GM21825 (cell line): Measurements from ENCODE around the gene SLX9.

Source experiments
- ATAC-seq: cut with Tn5 transposase; IDR thresholded peaks from one replicate; pipeline ENCODE4 v1.9.1; 2021; ENCODE audit warnings: mild to moderate bottlenecking, moderate library complexity; ENCODE audit not compliant: unreplicated experiment

The SLX9 gene

GRCh38 chr21:44999972-45000636, 60.3 kb downstream of the SLX9 start:
- ATAC-seq, result no peak

- ATAC-seq, result no peak
These were observed 60.9 kb downstream of the SLX9 start for GRCh38 chr21:45000637-45001133.

GRCh38 chr21:45001134-45002095, 61.6 kb downstream of the SLX9 start:
- no peak for ATAC-seq

GRCh38 chr21:45002381-45003204, 62.8 kb downstream of the SLX9 start:
- no peak for ATAC-seq

- ATAC-seq, result no peak
These were observed 63.7 kb downstream of the SLX9 start for GRCh38 chr21:45003331-45004058.

GRCh38 chr21:45004059-45004422, 64.2 kb downstream of the SLX9 start:
- no peak for ATAC-seq

GRCh38 chr21:45004481-45005247, 64.8 kb downstream of the SLX9 start:
- ATAC-seq, result no peak

- no peak for ATAC-seq
These were observed 66.8 kb downstream of the SLX9 start for GRCh38 chr21:45006536-45007095.

- no peak for ATAC-seq
These were observed 69.8 kb downstream of the SLX9 start for GRCh38 chr21:45009616-45010015.

GRCh38 chr21:45010096-45010495, 70.3 kb downstream of the SLX9 start:
- no peak for ATAC-seq

GRCh38 chr21:45010860-45011259, 71.0 kb downstream of the SLX9 start:
- ATAC-seq, result no peak

- no peak for ATAC-seq
These were observed 71.6 kb downstream of the SLX9 start for GRCh38 chr21:45011426-45011825.

- no peak for ATAC-seq
These were observed 72.3 kb downstream of the SLX9 start for GRCh38 chr21:45011911-45012661.

- no peak for ATAC-seq
These were observed 72.9 kb downstream of the SLX9 start for GRCh38 chr21:45012662-45013259.

- no peak for ATAC-seq
These were observed 73.5 kb downstream of the SLX9 start for GRCh38 chr21:45013260-45013841.

- no peak for ATAC-seq
These were observed 75.1 kb downstream of the SLX9 start for GRCh38 chr21:45014747-45015468.

GRCh38 chr21:45015469-45015860, 75.6 kb downstream of the SLX9 start:
- ATAC-seq, result no peak
